ENCODE data around the gene ITPRID1.

Gene ITPRID1

DNA sequence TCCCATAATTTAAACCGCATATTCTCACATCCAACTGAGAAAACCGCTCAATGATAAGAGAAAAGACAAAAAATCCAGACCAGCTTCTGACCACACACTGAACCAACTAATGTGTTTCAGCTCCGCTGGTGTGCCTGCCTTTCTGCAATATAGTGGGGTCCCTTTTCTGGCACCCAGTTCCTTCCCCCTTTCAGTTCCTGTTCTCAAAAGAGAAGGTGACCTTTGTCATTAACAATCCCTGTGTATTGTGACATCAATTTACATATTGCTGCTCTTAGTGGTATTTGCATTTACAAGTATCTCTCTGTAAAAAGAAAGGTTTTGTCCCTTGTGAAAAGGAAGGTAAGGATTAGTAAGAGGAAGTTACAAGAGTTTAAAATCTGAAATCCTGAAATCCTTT, 174.5 kb downstream of the ITPRID1 start:
- no peak overlapping the region for H3K4me3 ChIP-seq (ENCODE audit: low read length)
- no peaks in the 10 kb centered on the region for H3K9me3 ChIP-seq (ENCODE audit: insufficient read depth, low read length)
- H3K36me3 ChIP-seq (replicated peaks; ENCODE audit: low read depth, low read length): no peaks in the 10 kb centered on the region
- no peak overlapping the region for H2AFZ ChIP-seq (ENCODE audit: low read depth, low read length)
- H3K79me2 ChIP-seq (ENCODE audit: low read length): no peaks in the 10 kb centered on the region
- no peak overlapping the region for H3K27ac ChIP-seq (ENCODE audit: low read length)
- peaks cover 18% of the 10 kb centered on the region for H3K4me1 ChIP-seq (ENCODE audit: low read length)
- H3K4me2 ChIP-seq (ENCODE audit: low read length): peak overlapping the region; percentile 49
- H3K27me3 ChIP-seq (ENCODE audit: low read depth, low read length): peaks cover 20% of the 10 kb centered on the region; the same call in 1 of the 2 replicates
- H4K20me1 ChIP-seq (ENCODE audit: insufficient read depth, low read length): no peaks in the 10 kb centered on the region
- TF ChIP-seq, protein P1, sequence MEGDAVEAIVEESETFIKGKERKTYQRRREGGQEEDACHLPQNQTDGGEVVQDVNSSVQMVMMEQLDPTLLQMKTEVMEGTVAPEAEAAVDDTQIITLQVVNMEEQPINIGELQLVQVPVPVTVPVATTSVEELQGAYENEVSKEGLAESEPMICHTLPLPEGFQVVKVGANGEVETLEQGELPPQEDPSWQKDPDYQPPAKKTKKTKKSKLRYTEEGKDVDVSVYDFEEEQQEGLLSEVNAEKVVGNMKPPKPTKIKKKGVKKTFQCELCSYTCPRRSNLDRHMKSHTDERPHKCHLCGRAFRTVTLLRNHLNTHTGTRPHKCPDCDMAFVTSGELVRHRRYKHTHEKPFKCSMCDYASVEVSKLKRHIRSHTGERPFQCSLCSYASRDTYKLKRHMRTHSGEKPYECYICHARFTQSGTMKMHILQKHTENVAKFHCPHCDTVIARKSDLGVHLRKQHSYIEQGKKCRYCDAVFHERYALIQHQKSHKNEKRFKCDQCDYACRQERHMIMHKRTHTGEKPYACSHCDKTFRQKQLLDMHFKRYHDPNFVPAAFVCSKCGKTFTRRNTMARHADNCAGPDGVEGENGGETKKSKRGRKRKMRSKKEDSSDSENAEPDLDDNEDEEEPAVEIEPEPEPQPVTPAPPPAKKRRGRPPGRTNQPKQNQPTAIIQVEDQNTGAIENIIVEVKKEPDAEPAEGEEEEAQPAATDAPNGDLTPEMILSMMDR (IDR thresholded peaks at IDR 0.05; ENCODE audit: low read depth, low read length): no peak
- no peak for TF ChIP-seq EZH2phosphoT487 (IDR thresholded peaks at IDR 0.05; ENCODE audit: low read depth)
- H3K9ac ChIP-seq (ENCODE audit: low read length): no peak overlapping the region

DNA sequence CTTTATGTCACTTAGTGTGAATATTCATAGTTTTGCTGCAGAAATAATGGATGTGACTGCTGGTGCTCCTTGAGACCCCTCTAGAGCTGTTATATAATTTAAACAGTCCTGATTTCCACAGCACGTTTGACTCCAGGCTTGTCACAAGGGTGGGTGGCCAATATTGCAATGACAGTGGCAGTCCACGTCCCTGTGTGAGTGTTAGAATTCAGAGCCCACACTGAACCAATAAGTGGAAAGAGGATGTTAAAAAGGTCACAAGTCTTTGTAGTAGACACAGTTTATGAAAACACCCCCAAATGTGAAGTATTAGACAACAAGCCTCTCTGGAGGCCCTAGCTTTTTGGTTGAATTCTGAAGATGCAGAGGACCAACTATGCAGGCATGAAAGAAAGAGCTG, 175.1 kb downstream of the ITPRID1 start:
- Histone ChIP-seq H3K36me3 (replicated peaks; ENCODE audit: low read depth, low read length) (no peaks in the 10 kb centered on the region), H3K4me1 (ENCODE audit: low read length) (peaks cover 18% of the 10 kb centered on the region), H3K9ac (ENCODE audit: low read length) (no peak overlapping the region), H3K4me2 (ENCODE audit: low read length) (peak overlapping the region; percentile 49), H3K27me3 (ENCODE audit: low read depth, low read length) (peaks cover 20% of the 10 kb centered on the region; the same call in 1 of the 2 replicates), H3K79me2 (ENCODE audit: low read length) (no peaks in the 10 kb centered on the region), H3K9me3 (ENCODE audit: insufficient read depth, low read length) (no peaks in the 10 kb centered on the region), H4K20me1 (ENCODE audit: insufficient read depth, low read length) (no peaks in the 10 kb centered on the region), H2AFZ (ENCODE audit: low read depth, low read length) (no peak overlapping the region), H3K4me3 (ENCODE audit: low read length) (no peak overlapping the region), H3K27ac (ENCODE audit: low read length) (no peak overlapping the region)
- TF ChIP-seq EZH2phosphoT487 (IDR thresholded peaks at IDR 0.05; ENCODE audit: low read depth): no peak
- TF ChIP-seq, protein P1 (IDR thresholded peaks at IDR 0.05; ENCODE audit: low read depth, low read length): no peak

DNA sequence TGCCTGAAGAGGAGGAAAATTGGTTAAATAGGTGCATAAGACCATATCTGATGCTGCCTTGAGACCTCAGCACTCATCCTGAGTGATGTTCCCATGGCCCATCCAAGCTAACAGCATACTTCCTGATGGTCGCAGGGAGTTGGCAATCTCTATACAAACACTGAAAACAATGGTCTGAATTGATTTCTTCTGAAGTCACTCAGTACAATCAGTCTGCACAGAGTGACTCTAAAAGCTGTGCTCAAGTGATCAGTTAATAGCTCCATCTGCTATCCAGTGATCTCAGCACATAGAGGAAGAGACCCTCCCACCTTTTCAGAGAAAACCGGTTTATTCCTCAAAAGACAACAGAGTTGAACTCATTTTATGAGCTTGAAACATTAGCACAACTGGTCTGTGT, 177.0 kb downstream of the ITPRID1 start:
- H3K27me3 ChIP-seq (ENCODE audit: low read depth, low read length): peaks cover 20% of the 10 kb centered on the region; the same call in 1 of the 2 replicates
- no peak overlapping the region for H3K9ac ChIP-seq (ENCODE audit: low read length)
- H3K4me3 ChIP-seq (ENCODE audit: low read length): no peak overlapping the region
- TF ChIP-seq EZH2phosphoT487 (IDR thresholded peaks at IDR 0.05; ENCODE audit: low read depth): no peak
- TF ChIP-seq, protein P1 (IDR thresholded peaks at IDR 0.05; ENCODE audit: low read depth, low read length): no peak
- H3K4me2 ChIP-seq (ENCODE audit: low read length): no peak overlapping the region
- no peaks in the 10 kb centered on the region for H3K36me3 ChIP-seq (replicated peaks; ENCODE audit: low read depth, low read length)
- no peak overlapping the region for H2AFZ ChIP-seq (ENCODE audit: low read depth, low read length)
- no peak overlapping the region for H3K27ac ChIP-seq (ENCODE audit: low read length)
- peaks cover 18% of the 10 kb centered on the region for H3K4me1 ChIP-seq (ENCODE audit: low read length)
- no peaks in the 10 kb centered on the region for H3K79me2 ChIP-seq (ENCODE audit: low read length)
- no peaks in the 10 kb centered on the region for H3K9me3 ChIP-seq (ENCODE audit: insufficient read depth, low read length)
- H4K20me1 ChIP-seq (ENCODE audit: insufficient read depth, low read length): no peaks in the 10 kb centered on the region

DNA sequence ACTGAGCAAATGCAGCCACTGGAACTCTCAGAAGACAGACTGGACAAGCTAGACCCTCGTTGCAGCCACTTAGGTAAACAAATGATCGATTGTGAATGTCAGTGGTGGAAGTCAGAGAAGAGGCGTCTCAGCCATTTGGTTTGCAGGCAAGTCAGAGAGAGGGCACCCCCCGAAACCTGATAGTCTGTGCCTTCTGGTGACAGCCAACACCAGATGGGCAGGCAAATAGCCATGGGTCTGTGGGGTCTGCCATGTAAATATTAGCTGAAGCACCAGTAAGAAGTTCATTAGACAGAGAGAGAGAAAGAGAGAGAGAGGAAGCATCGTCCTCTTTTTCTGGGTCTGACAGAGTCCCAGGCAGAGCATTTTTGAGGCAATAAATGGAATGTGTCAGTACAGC, 178.6 kb downstream of the ITPRID1 start:
- Histone ChIP-seq H3K4me3 (ENCODE audit: low read length) (no peak overlapping the region), H3K79me2 (ENCODE audit: low read length) (no peaks in the 10 kb centered on the region), H3K4me2 (ENCODE audit: low read length) (no peak overlapping the region), H3K9ac (ENCODE audit: low read length) (no peak overlapping the region), H3K27me3 (ENCODE audit: low read depth, low read length) (peaks cover 19% of the 10 kb centered on the region; the same call in 1 of the 2 replicates), H3K4me1 (ENCODE audit: low read length) (peaks cover 18% of the 10 kb centered on the region), H2AFZ (ENCODE audit: low read depth, low read length) (no peak overlapping the region), H3K9me3 (ENCODE audit: insufficient read depth, low read length) (no peaks in the 10 kb centered on the region), H3K36me3 (replicated peaks; ENCODE audit: low read depth, low read length) (no peaks in the 10 kb centered on the region), H4K20me1 (ENCODE audit: insufficient read depth, low read length) (no peaks in the 10 kb centered on the region), H3K27ac (ENCODE audit: low read length) (no peak overlapping the region)
- TF ChIP-seq, protein P1 (IDR thresholded peaks at IDR 0.05; ENCODE audit: low read depth, low read length): no peak
- TF ChIP-seq EZH2phosphoT487 (IDR thresholded peaks at IDR 0.05; ENCODE audit: low read depth): no peak

All from OCI-LY3 (cell line).